NCI-H774 (cell line): ENCODE data around the gene ARHGAP12.
"Not testable (repeated sequence)": the region's sequence is repeated elsewhere in the genome, so short reads cannot be mapped to it uniquely, and the experiment has no call there.

Experiments used
- DNase-seq: peaks from one replicate; lab custom pipeline; 2025; lab: John Stamatoyannopoulos, UW

Gene ARHGAP12

DNA sequence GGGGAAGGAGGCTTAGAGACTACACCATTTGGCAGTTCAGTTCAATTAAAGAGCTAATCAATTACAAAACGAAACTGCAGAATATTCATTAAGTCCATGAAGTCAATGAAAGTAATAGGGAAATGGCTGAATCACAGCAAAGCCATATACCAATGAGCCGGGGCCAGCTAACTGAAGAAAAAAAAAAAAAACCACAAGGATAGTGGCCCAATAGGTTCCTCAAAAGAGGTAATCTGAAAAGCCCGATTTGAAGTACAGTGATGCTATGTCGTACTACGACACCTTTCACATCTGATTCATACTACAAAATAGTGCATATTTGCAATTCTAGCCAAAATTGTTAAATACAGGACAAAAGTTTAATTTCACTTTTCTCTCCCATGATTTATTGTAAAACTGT lies 2.5 kb downstream of the ARHGAP12 start:
- DNase-seq = no peak

DNA sequence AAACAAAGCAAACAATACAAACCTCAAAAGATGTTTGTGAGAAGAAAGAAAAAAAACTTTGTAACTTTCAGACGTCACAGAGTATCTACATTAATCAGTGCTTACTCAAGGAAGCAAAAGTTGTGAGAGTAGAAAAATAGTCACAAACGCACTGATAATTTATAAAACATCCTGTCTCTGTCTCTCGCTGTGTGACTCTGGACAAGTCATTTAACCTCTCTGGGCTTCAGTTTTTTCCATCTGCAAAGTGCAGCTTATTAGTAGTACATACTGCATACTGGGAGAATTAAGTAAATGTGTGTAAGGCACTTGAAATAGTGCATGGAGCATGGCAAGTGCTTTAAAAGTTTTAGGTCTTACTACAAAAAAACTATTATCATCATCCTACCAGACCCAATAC lies 3.8 kb downstream of the ARHGAP12 start:
- no peak for DNase-seq

DNA sequence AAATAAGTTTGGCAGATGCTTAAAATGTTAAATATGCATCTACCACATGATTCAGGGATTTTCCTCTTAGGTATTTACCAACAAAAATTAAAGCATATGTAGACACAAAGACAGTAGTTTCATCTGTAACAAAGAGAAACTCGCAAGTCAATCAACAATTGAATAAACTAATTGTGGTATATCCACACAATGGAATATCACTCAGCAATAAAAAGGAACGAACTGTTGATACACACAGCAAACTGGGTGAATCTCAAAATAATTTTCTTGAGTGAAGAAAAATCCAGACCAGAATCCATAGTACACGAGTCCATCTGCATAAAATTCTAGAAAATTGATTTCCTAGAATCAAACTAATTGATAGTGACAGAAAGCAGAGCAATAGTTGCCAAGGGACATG lies 5.2 kb downstream of the ARHGAP12 start:
- DNase-seq = no peak

DNA sequence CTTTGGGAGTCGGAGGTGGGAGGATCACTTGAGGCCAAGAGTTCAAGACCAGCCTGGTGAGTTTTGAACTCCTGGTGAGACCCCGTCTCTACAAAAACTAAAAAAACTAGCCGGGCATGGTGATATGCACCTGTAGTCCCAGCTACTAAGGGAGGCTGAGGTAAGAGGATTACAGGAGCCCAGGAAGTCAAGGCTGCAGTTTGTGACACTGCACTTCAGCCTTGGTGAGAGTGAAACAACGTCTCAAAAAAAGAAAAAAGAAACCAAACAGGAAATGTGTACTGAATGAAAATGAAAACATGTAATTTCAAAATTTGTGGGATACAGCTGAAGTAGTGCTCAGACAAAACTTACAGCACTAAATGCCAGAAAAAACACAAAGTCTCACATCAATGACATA lies 7.6 kb downstream of the ARHGAP12 start:
- DNase-seq = no peak

DNA sequence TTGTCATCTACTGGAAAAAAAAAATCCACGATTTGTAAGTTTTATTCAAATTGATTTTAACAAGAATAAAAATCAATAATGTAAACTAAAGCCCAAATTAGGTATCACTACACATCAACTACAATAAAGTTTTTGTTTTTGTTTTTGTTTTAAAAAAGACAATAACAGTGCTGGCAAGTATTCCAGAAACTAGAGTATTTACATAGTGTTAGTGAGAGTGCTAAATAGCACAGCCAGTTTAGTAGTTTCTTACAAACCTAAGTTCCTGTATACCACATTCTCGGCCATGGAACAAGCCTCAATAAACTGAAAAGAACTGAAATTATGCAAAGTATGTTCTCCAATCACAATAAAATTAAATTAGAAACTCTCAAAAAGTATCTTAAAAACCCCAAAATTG lies 8.1 kb downstream of the ARHGAP12 start:
- no peak for DNase-seq

DNA sequence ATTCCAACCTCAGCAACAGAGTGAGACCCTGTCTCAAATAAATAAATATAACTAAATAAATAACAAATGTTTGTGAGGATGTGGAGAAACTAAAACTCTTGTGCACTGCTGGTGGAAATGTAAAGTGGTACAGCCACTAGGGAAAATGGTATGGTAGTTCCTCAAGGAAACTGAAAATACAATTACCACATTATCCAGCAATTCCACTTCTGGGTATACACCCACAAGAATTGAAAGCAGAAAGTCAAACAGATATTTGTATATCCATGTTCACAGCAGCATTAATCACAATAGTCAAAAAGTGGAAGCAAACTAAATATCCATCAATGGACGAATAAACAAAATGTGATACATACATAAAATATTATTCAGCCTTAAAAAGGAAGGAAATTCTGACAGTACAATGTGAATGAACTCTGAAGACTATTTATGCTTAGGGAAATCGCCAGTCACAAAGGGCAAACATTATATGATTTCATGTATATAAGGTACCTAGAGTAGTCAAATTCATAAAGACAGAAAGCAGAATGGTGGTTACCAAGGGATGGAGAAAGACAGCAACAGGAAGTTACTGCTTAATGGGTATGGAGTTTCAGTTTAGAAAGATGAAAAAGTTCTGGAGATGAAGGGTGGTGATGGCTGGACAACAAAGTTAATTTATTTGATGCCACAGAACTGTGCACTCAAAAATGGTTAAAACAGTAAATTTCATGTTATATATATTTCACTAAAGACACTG lies 9.8 kb downstream of the ARHGAP12 start:
- no peak for DNase-seq

DNA sequence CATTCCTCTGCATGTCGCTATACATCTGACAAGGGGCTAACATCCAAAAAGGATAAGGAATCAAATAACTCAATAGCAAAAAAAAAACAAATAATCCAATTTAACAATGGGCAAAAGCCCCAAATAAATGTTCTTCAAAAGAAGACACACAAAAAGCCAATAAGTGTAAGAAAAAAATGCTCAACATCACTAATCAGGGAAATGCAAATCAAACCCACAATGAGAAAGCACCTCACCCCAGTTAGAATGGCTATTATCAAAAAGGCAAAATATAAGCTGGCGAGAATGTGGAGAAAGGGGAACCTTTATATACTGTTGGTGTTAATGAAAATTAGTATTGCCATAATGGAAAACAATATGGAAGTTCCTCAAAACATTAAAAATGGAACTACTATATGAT lies 14.3 kb downstream of the ARHGAP12 start:
- DNase-seq = no peak

DNA sequence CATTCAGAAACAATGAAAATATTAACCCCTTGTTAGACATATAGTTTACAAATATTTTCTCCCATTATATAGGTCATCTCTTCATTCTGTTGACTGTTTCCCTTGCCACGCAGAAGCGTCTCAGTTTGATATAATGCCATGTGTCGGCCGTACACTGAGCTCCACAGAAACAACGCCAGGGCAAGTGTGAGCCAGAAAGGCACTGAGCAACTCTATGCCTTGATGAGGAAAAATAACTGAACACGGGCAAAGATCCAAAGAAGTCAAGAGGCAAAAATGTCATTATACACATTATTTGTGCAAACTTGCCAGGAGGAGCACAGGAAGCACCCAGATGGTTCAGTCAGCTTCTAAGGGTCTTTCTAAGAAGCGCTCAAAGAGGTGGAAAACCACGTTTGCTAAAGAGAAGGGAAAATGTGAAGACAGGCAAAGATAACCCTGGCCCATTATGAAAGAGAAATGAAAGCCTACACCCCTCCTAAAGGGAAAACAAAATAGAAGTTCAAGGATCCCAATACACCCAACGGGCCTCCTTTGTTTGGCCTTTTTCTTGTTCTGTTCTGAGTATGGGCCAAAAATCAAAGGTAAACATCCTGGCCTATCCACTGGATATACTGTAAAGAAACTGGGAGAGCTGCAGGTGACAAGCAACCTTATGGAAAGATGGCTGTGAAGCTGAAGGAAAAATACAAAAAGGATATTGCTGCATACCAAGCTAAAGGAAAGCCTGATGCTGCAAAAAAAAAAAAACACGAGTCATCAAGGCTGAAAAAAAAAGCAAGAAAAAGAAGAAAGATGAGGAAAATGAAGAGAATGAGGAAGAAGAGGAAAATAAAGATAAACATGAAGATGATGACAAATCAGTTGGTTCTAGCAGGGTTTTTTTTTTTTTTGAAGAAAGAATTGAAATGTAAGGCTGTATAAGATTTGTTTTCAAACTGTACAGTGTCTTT lies 15.5 kb downstream of the ARHGAP12 start:
- DNase-seq = no peak

DNA sequence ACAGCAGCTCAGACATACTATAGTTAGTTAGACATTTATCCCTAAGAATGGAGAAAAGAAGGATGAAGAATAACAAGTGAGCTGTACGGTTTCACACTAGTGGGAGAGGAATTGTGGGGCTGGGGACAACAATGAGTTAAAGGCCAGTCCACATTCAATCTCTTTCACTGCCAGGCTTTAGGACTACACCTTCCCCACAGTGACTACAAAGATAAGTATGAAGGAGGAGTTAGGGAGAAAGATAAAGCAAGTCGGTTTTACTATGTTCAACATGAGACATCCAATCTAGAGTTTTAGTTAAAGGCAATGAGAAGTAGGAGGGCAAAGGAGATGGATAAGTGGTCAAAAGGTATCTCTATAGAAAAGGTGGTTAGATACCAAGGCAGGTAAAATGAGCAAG lies 16.3 kb downstream of the ARHGAP12 start:
- DNase-seq = no peak

DNA sequence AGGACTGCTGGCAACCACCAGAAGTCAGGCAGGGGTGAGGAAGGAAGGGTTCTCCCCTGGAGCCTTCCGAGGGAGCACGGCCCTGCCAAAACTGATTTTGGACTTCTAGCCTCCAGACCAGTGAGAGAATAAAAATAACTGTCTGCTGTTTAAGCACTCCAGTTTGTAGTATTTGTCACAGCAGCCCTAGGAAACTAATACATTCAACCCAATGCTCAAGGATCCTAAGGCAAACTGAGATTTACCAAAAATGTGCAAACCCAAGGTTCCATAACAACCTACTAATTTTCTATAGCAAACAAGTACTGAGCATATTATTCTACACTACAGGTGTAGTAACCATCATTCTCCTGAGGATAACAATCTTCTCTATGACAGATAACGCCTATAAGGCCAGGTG lies 18.6 kb downstream of the ARHGAP12 start:
- no peak for DNase-seq

DNA sequence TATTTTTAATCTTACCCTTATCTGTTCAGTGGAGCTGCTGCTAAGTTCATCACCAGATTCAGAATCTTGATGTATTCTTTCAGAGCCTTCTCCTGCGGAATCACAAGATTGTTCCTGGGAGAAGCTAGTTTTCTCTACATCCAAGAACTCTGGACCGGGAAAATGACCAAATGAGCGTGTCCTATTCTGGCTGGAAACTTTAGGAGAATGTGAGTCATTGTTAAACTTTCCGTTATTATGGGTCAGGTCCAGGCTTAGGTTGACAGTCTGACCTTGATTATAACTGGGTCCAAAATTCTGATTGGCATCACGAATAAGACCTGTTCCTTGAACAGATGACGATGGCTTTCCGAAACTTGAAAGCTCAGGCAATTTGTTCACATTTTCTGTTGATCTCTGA lies 20.5 kb downstream of the ARHGAP12 start:
- no peak for DNase-seq

DNA sequence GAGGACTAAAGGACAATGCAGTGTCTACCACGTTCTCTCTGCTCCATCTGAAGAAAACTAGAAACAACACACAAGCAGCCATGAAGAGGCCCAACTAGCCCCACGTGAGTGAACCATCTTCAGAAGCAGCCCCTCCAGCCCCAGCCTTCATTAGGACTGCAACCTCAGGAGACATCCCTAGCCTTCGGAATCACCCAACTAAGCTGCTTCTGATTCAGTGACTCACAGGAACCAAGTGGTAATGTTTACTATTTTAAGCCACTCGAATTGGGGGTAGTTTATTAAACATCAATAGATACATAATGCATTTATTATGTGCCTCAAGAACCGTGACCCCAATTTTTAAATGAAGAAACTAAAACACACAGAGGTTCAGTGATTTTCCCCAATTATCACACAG lies 22.6 kb downstream of the ARHGAP12 start:
- no peak for DNase-seq

DNA sequence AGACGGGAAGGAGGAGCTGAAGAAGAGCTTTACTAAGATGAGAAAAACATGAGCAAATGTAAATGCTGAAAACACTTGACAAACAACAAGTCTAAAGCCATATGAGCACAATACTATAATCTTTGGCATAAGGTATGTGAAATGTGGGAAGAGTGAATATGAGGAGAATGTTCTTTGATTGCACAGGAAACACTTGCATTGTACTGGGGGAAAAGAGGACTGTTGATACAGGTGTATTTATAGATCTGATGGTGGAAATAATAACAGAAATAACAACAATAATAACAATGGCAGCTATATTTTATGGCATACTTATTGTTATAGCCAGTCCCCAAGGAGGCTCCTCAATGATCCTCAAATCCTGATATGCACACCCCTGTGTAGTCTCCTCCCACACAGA lies 23.0 kb downstream of the ARHGAP12 start:
- no peak for DNase-seq

DNA sequence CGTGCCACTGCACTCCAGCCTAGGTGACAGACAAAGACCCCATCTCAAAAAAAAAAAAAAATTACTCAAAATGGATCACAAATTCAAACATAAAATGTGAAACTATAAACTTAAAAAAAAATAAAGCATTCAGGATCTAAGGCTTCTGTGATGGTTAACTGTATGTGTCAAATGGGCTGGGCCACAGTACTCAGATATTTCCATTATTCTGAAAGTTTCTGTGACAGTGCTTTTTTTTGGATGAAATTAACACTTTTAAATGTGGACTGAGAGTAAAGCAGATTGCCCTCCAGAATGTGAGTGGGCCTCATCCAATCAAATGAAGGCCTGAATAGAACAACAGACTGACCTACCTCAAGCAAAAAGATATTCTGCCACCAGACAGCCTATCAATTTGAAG lies 26.0 kb downstream of the ARHGAP12 start:
- DNase-seq = no peak

DNA sequence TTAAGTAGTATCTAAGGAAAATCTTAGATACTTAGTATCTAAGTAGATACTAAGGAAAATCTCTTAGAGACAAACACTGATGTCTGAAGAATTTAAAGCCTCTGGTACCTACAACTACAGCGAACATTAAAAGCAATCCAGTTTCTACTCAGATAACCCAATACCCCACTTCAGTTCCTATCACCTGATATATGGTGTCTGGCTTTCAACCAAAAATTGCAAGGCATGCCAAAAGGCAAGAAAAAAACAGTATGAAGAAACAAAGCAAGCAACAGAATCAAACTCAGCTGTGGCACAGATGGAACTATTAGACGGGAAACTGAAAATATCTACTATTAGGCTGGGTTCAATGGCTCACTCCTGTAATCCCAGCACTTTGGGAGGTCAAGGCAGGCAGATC lies 31.1 kb downstream of the ARHGAP12 start:
- DNase-seq = no peak

DNA sequence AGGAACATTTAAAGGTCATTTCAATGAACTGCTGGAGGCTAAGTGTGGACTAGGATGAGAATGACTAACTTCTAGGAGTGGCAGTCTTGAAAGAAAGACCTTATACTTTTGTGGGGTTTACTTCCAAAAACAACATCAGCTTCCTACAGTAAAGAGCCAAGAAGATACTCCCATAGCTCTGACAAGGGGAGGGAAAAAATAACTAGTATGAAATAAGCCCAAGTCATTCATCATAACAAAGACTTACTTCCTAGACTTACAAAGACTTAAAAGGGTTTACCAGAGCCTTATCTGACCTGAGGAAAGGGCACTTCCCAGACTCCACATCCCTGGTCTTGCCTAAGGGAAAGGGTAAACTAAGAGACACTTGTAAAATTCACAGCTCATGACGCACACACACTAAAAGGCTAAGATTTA lies 31.7 kb downstream of the ARHGAP12 start:
- DNase-seq = no peak

DNA sequence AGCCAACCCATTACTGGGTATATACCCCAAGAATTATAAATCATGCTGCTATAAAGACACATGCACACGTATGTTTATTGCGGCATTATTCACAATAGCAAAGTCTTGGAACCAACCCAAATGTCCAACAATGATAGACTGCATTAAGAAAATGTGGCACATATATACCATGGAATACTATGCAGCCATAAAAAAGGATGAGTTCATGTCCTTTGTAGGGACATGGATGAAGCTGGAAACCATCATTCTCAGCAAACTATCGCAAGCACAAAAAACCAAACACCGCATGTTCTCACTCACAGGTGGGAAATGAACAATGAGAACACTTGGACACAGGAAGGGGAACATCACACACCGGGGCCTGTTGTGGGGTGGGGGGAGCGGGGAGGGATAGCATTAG lies 32.9 kb downstream of the ARHGAP12 start:
- not testable (repeated sequence) for DNase-seq

DNA sequence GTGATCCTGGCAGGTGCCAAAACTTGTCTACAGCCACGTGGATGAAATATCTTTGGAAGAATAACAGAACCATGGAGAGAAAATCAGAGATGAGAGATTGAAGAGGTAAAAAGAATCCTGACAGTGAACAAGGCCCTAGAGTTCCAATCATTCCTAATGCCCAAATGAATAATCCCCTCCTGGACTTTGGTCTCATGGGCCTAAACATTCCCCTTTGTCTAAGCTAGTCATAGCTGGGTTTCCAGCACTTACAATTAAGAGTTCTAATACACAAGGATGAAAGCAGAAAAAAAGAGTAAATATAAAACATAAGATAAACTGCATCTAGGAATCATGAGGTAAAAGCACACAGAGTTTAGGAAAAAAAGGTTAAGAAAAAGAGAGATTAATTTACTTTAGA lies 40.2 kb downstream of the ARHGAP12 start:
- no peak for DNase-seq

DNA sequence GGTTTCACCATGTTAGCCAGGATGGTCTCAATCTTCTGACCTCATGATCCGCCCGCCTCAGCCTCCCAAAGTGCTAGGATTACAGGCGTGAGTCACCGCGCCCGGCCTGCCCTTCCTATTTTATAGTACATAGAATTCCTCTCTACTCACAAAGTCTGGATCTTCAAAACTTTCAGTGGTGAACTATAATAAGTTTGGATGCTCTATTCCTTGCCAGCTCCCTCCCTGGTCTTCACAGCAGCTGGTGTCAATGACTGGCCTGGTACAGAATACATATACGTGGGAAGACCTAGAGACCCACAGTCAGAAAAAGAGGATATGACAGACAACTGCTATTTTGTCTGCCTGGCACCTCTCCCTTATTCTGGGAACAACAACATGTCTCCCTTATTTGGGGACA lies 40.8 kb downstream of the ARHGAP12 start:
- no peak for DNase-seq

DNA sequence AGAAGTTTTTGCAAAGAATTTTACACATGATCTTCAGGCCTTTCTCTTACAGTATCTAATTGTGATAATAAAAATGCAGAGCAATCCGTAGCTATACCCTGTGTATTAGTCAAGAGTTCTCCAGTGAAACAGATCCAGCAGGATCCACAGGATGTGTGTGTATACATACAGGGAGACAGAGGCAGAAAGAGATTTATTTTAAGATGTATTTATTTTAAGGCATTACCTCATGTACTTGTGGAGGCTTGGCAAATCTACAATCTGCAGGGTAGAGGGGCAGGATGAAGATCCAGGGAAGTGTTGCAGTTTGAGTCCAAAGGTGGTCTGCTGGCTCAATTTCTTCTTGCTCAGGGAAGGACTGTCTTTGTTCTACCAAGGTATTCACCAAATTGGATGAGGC lies 41.7 kb downstream of the ARHGAP12 start:
- no peak for DNase-seq

DNA sequence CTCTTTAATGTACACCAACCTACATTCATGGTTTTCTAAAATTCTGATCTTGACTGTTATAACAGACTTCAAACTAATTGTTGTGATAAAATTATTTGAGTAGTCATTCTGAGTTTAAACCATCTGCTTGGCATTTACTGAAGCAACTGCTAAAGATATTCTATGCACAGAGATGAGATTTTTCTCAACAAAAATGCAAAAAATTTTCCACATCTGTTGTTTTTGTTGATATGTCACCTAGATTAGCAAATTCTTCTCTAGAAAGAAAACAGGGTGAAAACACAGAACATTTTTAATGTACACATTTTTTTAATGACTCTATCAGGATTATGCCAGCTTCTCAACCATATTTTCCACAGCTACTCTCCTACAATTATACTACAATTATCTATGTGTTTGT lies 42.7 kb downstream of the ARHGAP12 start:
- no peak for DNase-seq

DNA sequence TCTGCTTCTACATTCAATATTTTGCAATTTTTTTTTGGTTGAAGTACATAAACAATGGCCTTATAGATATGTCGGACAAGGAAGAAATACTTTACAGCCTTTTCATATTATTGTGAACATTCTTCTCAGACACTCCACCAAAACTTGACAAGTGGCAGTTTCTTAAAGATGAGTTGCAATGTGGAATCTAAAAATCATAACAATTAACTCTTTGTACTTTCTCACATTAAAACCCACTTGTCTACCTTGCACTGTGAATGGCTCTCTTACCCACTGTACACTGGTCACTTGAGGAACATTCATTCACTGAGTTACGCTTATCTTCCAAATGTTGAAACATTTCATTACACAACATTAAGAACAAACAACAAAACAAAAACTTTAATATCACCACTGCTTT lies 44.2 kb downstream of the ARHGAP12 start:
- DNase-seq = no peak

DNA sequence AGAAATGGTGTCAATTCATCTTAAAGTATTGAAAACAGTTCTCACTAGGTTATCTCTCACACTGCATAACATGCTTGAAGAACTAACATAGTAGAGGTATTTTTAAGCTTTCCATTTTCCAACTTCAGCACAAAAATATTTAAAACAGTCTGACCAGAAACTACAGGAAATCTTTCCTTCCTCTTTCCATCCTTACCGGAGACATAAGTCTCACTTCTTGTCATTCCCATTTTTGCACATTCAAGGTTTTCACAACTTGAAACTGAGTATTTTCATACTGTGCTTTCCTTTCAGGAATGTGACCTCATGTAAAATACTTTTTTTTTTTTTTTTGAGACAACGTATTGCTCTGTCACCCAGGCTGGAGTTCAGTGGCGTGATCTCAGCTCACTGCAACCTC lies 45.2 kb downstream of the ARHGAP12 start:
- DNase-seq = no peak
